GM23338 (cell line): ENCODE data around the gene SYNGR3. TPM values are rescaled to one million over a fixed set of nuclear protein-coding genes. Genes with fewer than 3 reads are reported as not detected.

Experiments used
- ATAC-seq: fragments of 200-7000 bp; cut with Tn5 transposase; 3 replicates; pipeline ENCODE4 v1.9.1; 2020
- DNase-seq: peaks from one replicate; pipeline ENCODE4 v3.0.0-alpha.2; 2015; ENCODE audit warnings: low spot score
- H2AFZ ChIP-seq: fragments of 200-600 bp; sonication (generic); 2 replicates; pipeline ENCODE4 v1.8.0; 2016; ENCODE audit warnings: antibody characterized with exemption, mild to moderate bottlenecking, moderate library complexity
- H3F3A ChIP-seq: fragments of 200-600 bp; sonication (generic); replicated peaks from 2 replicates; pipeline ENCODE4 v1.8.0; 2017; ENCODE audit warnings: antibody characterized with exemption, mixed run types, low read depth
- H3K27ac ChIP-seq: fragments of 200-600 bp; sonication (generic); 2 replicates; pipeline ENCODE4 v1.6.1; 2016; ENCODE audit warnings: low read depth
- H3K27me3 ChIP-seq: fragments of 200-600 bp; sonication (generic); 2 replicates; pipeline ENCODE4 v1.8.0; 2016; ENCODE audit warnings: mild to moderate bottlenecking, mixed run types, moderate library complexity; ENCODE audit not compliant: insufficient read depth
- H3K36me3 ChIP-seq: fragments of 200-600 bp; sonication (generic); 2 replicates; pipeline ENCODE4 v1.8.0; 2016; ENCODE audit warnings: mild to moderate bottlenecking; ENCODE audit not compliant: insufficient read depth
- H3K4me1 ChIP-seq: fragments of 200-600 bp; sonication (generic); 2 replicates; pipeline ENCODE4 v1.8.0; 2016; ENCODE audit warnings: mild to moderate bottlenecking, moderate library complexity; ENCODE audit not compliant: insufficient read depth
- H3K4me2 ChIP-seq: fragments of 200-600 bp; sonication (generic); 2 replicates; pipeline ENCODE4 v1.7.1; 2017; ENCODE audit warnings: mixed run types
- H3K4me3 ChIP-seq: fragments of 200-600 bp; sonication (generic); 2 replicates; pipeline ENCODE4 v1.6.1; 2016; ENCODE audit warnings: mixed run types
- H3K79me2 ChIP-seq: fragments of 200-600 bp; sonication (generic); replicated peaks from 2 replicates; pipeline ENCODE4 v1.8.0; 2017; ENCODE audit warnings: mild to moderate bottlenecking; ENCODE audit not compliant: insufficient read depth
- H3K9me2 ChIP-seq: fragments of 200-600 bp; sonication (generic); 2 replicates; pipeline ENCODE4 v1.8.0; 2017; ENCODE audit not compliant: insufficient read depth
- H4K20me1 ChIP-seq: fragments of 200-600 bp; sonication (generic); replicated peaks from 2 replicates; pipeline ENCODE4 v1.8.0; 2017; ENCODE audit warnings: mild to moderate bottlenecking; ENCODE audit not compliant: insufficient read depth
- H3K27ac Mint-ChIP-seq: 2 replicates; pipeline ENCODE4 v1.8.0; 2020; ENCODE audit warnings: inconsistent platforms, mild to moderate bottlenecking, moderate library complexity, mixed read lengths
- H3K27me3 Mint-ChIP-seq: 3 replicates; pipeline ENCODE4 v1.8.0; 2022; ENCODE audit warnings: low read depth, mild to moderate bottlenecking, moderate library complexity, mixed read lengths, inconsistent platforms; ENCODE audit not compliant: insufficient read depth, poor library complexity
- H3K36me3 Mint-ChIP-seq: 3 replicates; pipeline ENCODE4 v1.8.0; 2021; ENCODE audit warnings: low read depth, mild to moderate bottlenecking, inconsistent platforms, moderate library complexity, mixed read lengths
- H3K4me1 Mint-ChIP-seq: 3 replicates; pipeline ENCODE4 v1.8.0; 2020; ENCODE audit warnings: mild to moderate bottlenecking, inconsistent platforms, mixed read lengths
- H3K4me3 Mint-ChIP-seq: 3 replicates; pipeline ENCODE4 v1.8.0; 2021; ENCODE audit warnings: moderate library complexity, mild to moderate bottlenecking, inconsistent platforms, mixed read lengths
- H3K9me3 Mint-ChIP-seq: 3 replicates; pipeline ENCODE4 v1.8.0; 2020; ENCODE audit warnings: moderate library complexity, mild to moderate bottlenecking, inconsistent platforms, mixed read lengths
- EZH2 ChIP-seq: fragments of 200-600 bp; sonication (generic); IDR thresholded peaks from one replicate; pipeline ENCODE4 v1.8.0; 2017; ENCODE audit warnings: antibody characterized with exemption, mild to moderate bottlenecking, low read depth; ENCODE audit not compliant: unreplicated experiment
- EZH2phosphoT487 ChIP-seq: fragments of 200-600 bp; sonication (generic); IDR thresholded peaks from one replicate; pipeline ENCODE4 v1.8.1; 2018; ENCODE audit warnings: antibody characterized with exemption; ENCODE audit not compliant: unreplicated experiment
- JUNB ChIP-seq: IDR thresholded peaks from one replicate; pipeline ENCODE4 v1.6.1; 2016; ENCODE audit warnings: antibody characterized with exemption; ENCODE audit not compliant: unreplicated experiment
- NANOG ChIP-seq: IDR thresholded peaks from 2 replicates; pipeline ENCODE4 v1.6.1; 2016; ENCODE audit warnings: antibody characterized with exemption, borderline replicate concordance
- POLR2AphosphoS5 ChIP-seq: IDR thresholded peaks from 2 replicates; pipeline ENCODE4 v1.6.1; 2016; ENCODE audit warnings: antibody characterized with exemption, low read depth
- ZNF114 ChIP-seq: fragments of 250-450 bp; sonication (Bioruptor Pico); IDR thresholded peaks from 2 replicates; pipeline ENCODE4 v1.5.0; 2020; ENCODE audit warnings: mild to moderate bottlenecking, moderate library complexity
- ZNF331 ChIP-seq: fragments of 250-450 bp; sonication (Bioruptor Pico); IDR thresholded peaks from 2 replicates; pipeline ENCODE4 v1.5.0; 2020; ENCODE audit warnings: low read depth, mild to moderate bottlenecking, moderate library complexity
- polyA plus RNA-seq: library from polyadenylated mRNA; unstranded; fragments of >200 nt; fragmentation: Nextera tagmentation; extraction: Ambion mirVana; gene quantifications from 2 replicates; pipeline ENCODE4 v1.2.1, GENCODE V29; 2016
- total RNA-seq: library from RNA; depleted of rRNA; stranded (reverse); fragments of >200 nt; shearing (Covaris generic); gene quantifications from 2 replicates; pipeline ENCODE4 v1.2.3, GENCODE V29; 2014
- TF ChIP-seq, protein P1 (sequence below), 2 experiments: fragments of 200-600 bp in 1 of 2; sonication (generic) in 1 of 2; conservative IDR thresholded peaks; 2 replicates each; pipeline versions ENCODE4 v1.5.1 to v1.6.1; 2016 to 2017; ENCODE audit warnings: antibody characterized with exemption in 2 of 2, low read depth in 2 of 2, mild to moderate bottlenecking in 2 of 2, moderate library complexity in 1 of 2

Gene SYNGR3
- total and polyA plus RNA-seq, 2 experiments from 2014 or later: 45.4 to 77.7 TPM

DNA sequence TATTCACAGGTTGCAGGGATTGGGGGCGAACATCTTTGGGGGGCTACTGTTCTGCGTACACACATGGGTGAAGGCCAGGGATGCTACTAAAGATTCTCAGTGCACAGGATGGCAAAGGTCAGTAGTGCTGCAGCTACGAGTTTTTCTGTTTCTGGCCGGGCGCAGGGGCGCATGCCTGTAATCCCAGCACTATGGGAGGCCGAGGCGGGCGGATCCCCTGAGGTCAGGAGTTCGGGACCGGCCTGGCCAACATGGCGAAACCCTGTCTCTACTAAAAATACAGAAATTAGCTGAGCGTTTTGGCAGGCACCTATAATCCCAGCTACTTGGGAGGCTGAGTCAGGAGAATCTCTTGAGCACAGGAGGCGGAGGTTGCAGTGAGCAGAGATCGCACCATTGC, 23.8 kb downstream of the SYNGR3 start:
- Mint-ChIP-seq H3K4me3 (no peak overlapping the region; the same call in 2 of the 3 replicates), H3K27ac (no peak overlapping the region), H3K36me3 (peaks cover 3% of the 10 kb centered on the region; the same call in 2 of the 3 replicates), H3K4me1 (peaks cover 8% of the 10 kb centered on the region), H3K27me3 (peaks cover 15% of the 10 kb centered on the region), H3K9me3 (no peaks in the 10 kb centered on the region)
- H3K9me2 ChIP-seq: no peaks in the 10 kb centered on the region
- H3K36me3 ChIP-seq: no peaks in the 10 kb centered on the region
- DNase-seq (no peak), ATAC-seq (no peak)
- peaks cover 1% of the 10 kb centered on the region for H4K20me1 ChIP-seq
- peaks cover 8% of the 10 kb centered on the region for H3K27me3 ChIP-seq
- peaks cover 5% of the 10 kb centered on the region for H3F3A ChIP-seq
- no peak overlapping the region for H3K4me3 ChIP-seq
- TF ChIP-seq POLR2AphosphoS5: no peak
- no peak for TF ChIP-seq ZNF114 (CRISPR knock-in tag)
- H3K4me1 ChIP-seq: peaks cover 8% of the 10 kb centered on the region
- peaks cover 8% of the 10 kb centered on the region for H3K79me2 ChIP-seq
- H3K27ac ChIP-seq: no peak overlapping the region
- no peak overlapping the region for H2AFZ ChIP-seq
- no peak overlapping the region for H3K4me2 ChIP-seq

DNA sequence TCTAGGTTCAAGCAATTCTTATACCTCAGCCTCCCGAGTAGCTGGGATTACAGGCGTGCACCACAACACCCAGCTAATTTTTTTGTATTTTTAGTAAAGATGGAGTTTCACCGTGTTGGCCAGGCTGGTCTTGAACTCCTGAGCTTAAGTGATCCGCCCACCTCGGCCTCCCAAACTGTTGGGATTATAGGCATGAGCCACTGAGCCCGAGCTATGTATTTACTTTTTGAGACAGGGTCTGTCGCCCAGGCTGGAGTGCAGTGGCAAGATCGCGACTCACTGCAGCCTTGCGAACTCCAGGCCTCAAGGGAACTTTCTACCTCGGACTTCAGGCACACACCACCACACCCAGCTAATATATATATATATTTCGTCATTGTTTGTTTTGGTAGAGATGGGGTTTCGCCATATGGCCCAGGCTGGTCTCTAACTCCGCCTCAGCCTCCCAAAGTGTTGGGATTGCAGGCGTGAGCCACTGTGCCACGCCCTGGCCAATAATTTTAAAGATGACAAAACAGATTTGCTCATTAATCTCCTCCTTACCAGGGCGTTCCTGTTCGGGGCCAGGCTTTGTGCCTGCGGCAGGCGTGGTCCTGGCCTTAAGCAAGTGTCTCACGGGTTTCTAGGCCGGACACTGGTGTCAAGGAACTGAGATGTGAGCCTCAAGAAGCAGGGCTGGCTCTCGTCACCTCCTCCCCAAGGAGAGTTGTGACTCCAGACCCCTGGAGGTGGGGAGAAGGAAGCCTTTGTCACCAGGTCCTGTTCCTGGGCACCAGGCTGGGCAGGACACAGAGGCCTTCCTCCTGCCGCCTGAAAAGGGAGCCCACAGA, 25.6 kb downstream of the SYNGR3 start:
- H3K27me3 Mint-ChIP-seq: peaks cover 26% of the 10 kb centered on the region
- Histone ChIP-seq H4K20me1 (no peaks in the 10 kb centered on the region; the same call in 1 of the 2 replicates), H3K4me3 (no peak overlapping the region), H3K36me3 (no peaks in the 10 kb centered on the region), H3K4me1 (peaks cover 2% of the 10 kb centered on the region; the same call in 1 of the 2 replicates), H3K27me3 (peaks cover 26% of the 10 kb centered on the region), H3K9me2 (no peaks in the 10 kb centered on the region), H2AFZ (no peak overlapping the region), H3K4me2 (no peak overlapping the region), H3F3A (peaks cover 6% of the 10 kb centered on the region), H3K79me2 (no peaks in the 10 kb centered on the region), H3K27ac (no peak overlapping the region)
- no peaks in the 10 kb centered on the region for H3K36me3 Mint-ChIP-seq
- no peak for DNase-seq
- no peak overlapping the region for H3K27ac Mint-ChIP-seq
- ATAC-seq: no peak
- H3K9me3 Mint-ChIP-seq: no peaks in the 10 kb centered on the region
- peaks cover 1% of the 10 kb centered on the region; the same call in 1 of the 3 replicates for H3K4me1 Mint-ChIP-seq
- no peak overlapping the region for H3K4me3 Mint-ChIP-seq
- TF ChIP-seq, protein P1, sequence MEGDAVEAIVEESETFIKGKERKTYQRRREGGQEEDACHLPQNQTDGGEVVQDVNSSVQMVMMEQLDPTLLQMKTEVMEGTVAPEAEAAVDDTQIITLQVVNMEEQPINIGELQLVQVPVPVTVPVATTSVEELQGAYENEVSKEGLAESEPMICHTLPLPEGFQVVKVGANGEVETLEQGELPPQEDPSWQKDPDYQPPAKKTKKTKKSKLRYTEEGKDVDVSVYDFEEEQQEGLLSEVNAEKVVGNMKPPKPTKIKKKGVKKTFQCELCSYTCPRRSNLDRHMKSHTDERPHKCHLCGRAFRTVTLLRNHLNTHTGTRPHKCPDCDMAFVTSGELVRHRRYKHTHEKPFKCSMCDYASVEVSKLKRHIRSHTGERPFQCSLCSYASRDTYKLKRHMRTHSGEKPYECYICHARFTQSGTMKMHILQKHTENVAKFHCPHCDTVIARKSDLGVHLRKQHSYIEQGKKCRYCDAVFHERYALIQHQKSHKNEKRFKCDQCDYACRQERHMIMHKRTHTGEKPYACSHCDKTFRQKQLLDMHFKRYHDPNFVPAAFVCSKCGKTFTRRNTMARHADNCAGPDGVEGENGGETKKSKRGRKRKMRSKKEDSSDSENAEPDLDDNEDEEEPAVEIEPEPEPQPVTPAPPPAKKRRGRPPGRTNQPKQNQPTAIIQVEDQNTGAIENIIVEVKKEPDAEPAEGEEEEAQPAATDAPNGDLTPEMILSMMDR (conservative IDR thresholded peaks at IDR 0.05; ENCODE audit: low read depth in 2 of 2): no peak
- no peak for TF ChIP-seq ZNF331 (CRISPR knock-in tag)
- TF ChIP-seq EZH2: no peak
- TF ChIP-seq NANOG: no peak
- TF ChIP-seq ZNF114 (CRISPR knock-in tag): no peak
- no peak for TF ChIP-seq JUNB

DNA sequence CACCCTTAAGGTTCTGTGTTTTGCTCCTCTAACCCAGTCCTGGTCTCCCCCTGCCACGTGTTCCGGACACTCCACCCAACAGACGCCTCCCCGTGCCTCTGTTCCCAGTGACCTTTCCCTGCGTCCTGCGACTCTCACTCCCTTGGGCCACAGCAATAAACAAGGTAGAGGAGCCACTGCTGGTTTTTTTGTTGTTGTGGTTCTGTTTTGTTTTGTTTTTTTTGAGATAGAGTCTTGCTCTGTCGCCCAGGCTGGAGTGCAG, 26.1 kb downstream of the SYNGR3 start:
- Mint-ChIP-seq H3K9me3 (no peaks in the 10 kb centered on the region), H3K36me3 (no peaks in the 10 kb centered on the region), H3K4me1 (peaks cover 2% of the 10 kb centered on the region; the same call in 1 of the 3 replicates), H3K27ac (no peak overlapping the region), H3K27me3 (peaks cover 31% of the 10 kb centered on the region), H3K4me3 (no peak overlapping the region)
- no peak for DNase-seq
- Histone ChIP-seq H4K20me1 (no peaks in the 10 kb centered on the region; the same call in 1 of the 2 replicates), H3K27me3 (peaks cover 32% of the 10 kb centered on the region), H3K4me2 (no peak overlapping the region), H3K79me2 (no peaks in the 10 kb centered on the region), H3K9me2 (no peaks in the 10 kb centered on the region), H3K27ac (no peak overlapping the region), H3K4me3 (no peak overlapping the region), H2AFZ (no peak overlapping the region), H3F3A (peaks cover 3% of the 10 kb centered on the region; the same call in 1 of the 2 replicates), H3K36me3 (no peaks in the 10 kb centered on the region), H3K4me1 (no peaks in the 10 kb centered on the region)
- TF ChIP-seq ZNF114 (CRISPR knock-in tag) (no peak), EZH2phosphoT487 (no peak)
- ATAC-seq: no peak
